ENCODE data around the gene ARHGEF28.

The ARHGEF28 gene

DNA sequence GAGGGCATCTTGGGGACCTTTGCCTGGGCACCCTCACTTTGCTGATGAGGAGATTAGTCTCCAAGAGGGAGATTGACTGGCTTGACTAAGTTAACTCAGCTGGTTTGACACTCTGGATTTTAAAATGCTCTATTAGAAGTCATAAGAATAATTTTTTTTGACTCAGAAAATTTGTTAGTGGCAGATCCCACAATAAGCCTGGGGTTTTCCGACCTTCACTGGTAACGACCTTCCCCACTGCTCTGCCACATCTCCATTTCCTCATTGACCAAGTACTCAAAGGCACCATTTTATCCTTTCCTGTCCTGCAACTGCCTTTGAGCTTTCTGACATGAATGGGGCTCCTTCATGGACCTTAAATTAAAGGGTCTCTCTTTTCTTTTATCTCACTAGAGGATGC is 67.0 kb downstream of the ARHGEF28 start:
- no peak overlapping the region for H3K4me3 ChIP-seq (ENCODE audit: low read depth, low read length)
- ChIA-PET CTCF (interaction anchor here (0.7 to 8.1 kb wide), 29 partner anchors 10 to 144 kb away, joined by 3 to 91 read pairs (median 5); no protein-coding TSS in a partner anchor), POLR2A (interaction anchor here (1.0 to 1.4 kb wide), 2 partner anchors 20 to 102 kb away, joined by 3 to 4 read pairs; no protein-coding TSS in a partner anchor)
- TF ChIP-seq, protein P1, sequence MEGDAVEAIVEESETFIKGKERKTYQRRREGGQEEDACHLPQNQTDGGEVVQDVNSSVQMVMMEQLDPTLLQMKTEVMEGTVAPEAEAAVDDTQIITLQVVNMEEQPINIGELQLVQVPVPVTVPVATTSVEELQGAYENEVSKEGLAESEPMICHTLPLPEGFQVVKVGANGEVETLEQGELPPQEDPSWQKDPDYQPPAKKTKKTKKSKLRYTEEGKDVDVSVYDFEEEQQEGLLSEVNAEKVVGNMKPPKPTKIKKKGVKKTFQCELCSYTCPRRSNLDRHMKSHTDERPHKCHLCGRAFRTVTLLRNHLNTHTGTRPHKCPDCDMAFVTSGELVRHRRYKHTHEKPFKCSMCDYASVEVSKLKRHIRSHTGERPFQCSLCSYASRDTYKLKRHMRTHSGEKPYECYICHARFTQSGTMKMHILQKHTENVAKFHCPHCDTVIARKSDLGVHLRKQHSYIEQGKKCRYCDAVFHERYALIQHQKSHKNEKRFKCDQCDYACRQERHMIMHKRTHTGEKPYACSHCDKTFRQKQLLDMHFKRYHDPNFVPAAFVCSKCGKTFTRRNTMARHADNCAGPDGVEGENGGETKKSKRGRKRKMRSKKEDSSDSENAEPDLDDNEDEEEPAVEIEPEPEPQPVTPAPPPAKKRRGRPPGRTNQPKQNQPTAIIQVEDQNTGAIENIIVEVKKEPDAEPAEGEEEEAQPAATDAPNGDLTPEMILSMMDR (IDR thresholded peaks at IDR 0.05; ENCODE audit: insufficient read depth, low read length, missing control alignments) = no peak
- no peak for DNase-seq (ENCODE audit: low read depth, low spot score)

DNA sequence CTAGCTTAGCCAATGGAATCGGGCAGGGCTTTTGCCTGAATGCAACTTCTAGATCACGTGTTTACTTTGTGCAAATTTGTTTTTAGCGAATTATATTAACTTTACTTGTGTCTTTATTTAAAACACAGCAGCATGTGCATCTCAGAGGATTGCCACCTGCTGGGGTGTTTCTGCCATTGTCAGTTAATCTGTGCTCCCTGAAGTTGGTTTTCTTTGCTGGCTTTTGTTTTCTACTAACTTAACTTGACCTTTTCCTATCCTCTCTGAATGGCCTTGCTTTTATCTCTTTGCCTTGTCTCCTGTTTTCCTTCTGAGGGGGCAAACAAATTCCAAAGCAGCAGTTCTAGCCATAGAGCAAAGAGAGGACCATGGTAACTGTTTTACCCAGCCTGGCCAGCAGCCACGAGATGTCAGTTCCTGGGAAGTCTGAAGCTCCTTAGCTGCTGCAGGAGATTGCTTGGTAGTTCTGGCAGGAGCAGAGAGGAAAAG is 67.6 kb downstream of the ARHGEF28 start:
- H3K4me3 ChIP-seq (ENCODE audit: low read depth, low read length) = no peak overlapping the region
- TF ChIP-seq, protein P1 (IDR thresholded peaks at IDR 0.05; ENCODE audit: insufficient read depth, low read length, missing control alignments) = peak; percentile 52
- POLR2A ChIA-PET = interaction anchor here (1.4 kb wide), 1 partner anchor 103 kb away, joined by 4 read pairs; no protein-coding TSS in a partner anchor
- no peak for DNase-seq (ENCODE audit: low read depth, low spot score)
- CTCF ChIA-PET = interaction anchor here (0.7 to 8.1 kb wide), 34 partner anchors 10 to 112 kb away, joined by 3 to 91 read pairs (median 5); no protein-coding TSS in a partner anchor

DNA sequence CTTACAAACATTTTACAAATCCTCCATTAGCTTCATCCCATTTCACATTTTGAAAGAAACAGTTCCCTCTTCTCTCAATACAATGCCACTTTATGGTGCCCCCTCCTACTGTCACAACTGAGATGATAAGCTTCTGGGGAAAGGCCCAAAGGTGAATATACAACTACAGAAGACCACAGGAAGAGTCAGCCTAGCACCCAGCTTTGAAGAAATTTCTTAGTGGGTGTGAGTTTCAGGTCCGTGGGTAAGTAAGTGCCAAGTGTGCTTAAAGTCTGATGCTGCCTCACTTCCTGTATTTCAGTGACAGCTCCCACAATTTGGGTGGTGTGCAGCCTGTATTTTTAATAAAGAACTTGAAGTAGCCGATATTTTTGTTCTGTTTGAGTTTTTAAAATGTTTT is 68.1 kb downstream of the ARHGEF28 start:
- POLR2A ChIA-PET = no interaction called here
- no peak overlapping the region for H3K4me3 ChIP-seq (ENCODE audit: low read depth, low read length)
- CTCF ChIA-PET = interaction anchor here (0.6 to 8.1 kb wide), 21 partner anchors 9 to 190 kb away, joined by 3 to 91 read pairs (median 5); no protein-coding TSS in a partner anchor
- no peak for DNase-seq (ENCODE audit: low read depth, low spot score)
- TF ChIP-seq, protein P1 (IDR thresholded peaks at IDR 0.05; ENCODE audit: insufficient read depth, low read length, missing control alignments) = no peak

DNA sequence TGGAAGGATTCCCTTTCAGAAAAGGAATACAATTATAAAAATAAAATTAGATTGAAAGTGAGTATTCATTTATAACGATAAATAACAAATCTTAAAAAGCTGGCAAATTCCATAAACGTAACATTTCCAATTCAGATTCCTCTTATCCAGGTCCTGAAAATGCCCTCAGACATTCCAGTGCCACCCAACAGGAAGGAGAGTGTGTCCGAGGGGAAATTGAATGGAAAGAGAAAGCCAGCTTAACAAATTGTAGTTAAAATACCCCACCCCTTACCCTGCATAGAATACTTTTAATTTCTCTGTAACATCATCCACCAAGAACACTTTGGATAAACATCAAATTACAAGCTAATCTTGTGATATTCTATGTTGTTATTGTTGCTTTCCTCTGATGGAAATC is 72.0 kb downstream of the ARHGEF28 start:
- ChIA-PET POLR2A (no interaction called here), CTCF (interaction anchor here (1.4 to 8.1 kb wide), 2 partner anchors 107 to 118 kb away, joined by 3 to 91 read pairs; no protein-coding TSS in a partner anchor)
- TF ChIP-seq, protein P1 (IDR thresholded peaks at IDR 0.05; ENCODE audit: insufficient read depth, low read length, missing control alignments) = no peak
- H3K4me3 ChIP-seq (ENCODE audit: low read depth, low read length) = no peak overlapping the region
- DNase-seq (ENCODE audit: low read depth, low spot score) = no peak

DNA sequence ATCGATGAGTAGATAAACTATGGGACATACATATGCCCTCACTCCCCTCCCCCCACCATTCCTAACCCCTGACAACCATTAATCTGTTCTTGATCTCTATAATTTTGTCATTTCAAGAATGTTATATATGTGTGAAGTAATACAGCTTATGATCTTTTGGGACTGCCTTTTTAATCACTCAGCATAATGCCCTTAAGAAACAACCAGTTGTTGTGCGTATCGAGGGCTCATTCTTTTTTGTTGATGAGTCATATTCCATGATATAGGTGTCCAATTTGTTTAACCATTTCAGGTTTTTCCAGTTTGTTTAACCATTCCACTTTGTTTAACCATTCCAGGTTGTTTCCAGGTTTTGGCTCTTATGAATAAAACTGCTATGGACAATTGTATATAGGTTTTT is 75.6 kb downstream of the ARHGEF28 start:
- TF ChIP-seq, protein P1 (IDR thresholded peaks at IDR 0.05; ENCODE audit: insufficient read depth, low read length, missing control alignments) = no peak
- H3K4me3 ChIP-seq (ENCODE audit: low read depth, low read length) = no peak overlapping the region
- CTCF ChIA-PET = no interaction called here
- POLR2A ChIA-PET = no interaction called here
- DNase-seq (ENCODE audit: low read depth, low spot score) = no peak

DNA sequence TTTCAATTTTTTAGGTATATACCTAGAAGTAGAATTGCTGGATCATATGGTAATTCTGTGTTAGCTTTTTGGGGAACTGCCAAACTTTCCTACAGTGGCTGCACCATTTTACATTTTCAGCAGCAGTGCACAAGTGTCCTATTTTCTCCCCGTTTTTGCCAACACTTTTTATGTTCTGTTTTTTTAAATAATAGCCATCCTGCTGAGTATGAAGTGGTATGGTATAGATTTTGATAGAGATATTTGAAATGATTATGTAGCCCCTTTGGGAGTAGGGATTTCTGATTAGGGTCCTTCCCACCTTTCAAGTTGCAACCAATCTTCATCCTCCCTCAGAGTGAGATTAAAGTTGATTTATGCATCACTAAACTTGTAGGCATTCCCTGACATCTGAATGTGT is 76.5 kb downstream of the ARHGEF28 start:
- CTCF ChIA-PET = no interaction called here
- TF ChIP-seq, protein P1 (IDR thresholded peaks at IDR 0.05; ENCODE audit: insufficient read depth, low read length, missing control alignments) = no peak
- POLR2A ChIA-PET = no interaction called here
- DNase-seq (ENCODE audit: low read depth, low spot score) = no peak
- H3K4me3 ChIP-seq (ENCODE audit: low read depth, low read length) = no peak overlapping the region

Data from AG04449 (cell line).